ENCODE measurements around the gene KDM7A. TPM values are rescaled to one million over a fixed set of nuclear protein-coding genes. Genes with fewer than 3 reads are reported as not detected.
A peak's percentile ranks its signal among the peaks of the same experiment; 100 is the strongest.

Gene KDM7A
- total RNA-seq, 1 experiment from 2014 or later: 6.6 TPM

DNA sequence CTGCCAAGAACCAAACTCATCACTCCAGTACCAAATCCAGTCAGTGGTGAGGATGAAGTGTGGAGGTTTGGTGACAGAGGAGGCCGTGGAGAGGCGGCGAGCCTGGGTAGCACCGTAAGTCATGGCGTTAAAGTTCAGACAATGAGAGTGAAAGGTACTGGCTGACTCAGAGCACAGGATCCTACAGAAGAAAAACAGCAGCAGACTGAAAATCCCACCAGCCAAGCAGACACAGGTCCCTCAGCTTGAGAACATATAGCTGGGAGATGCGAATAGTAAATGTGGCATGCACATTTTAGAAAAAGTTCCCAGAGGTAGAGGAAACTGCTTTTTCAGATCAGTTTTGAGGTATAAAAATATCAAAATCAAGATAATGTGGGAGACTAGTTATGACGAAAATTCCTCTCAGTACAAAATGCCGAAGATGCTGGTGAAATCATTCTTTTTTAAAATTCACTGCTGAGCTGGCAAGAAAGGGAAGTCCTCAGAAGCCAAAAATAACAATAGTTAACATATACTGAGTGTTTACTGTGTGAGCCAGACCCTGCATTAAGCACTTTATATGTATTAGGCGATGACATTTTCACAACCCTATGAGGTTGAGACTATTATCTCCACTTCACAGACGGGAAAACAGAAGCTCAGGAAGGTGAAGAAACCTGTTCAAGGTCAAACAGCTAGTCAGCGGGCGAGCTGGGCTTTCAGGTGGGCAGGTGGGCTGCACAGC, 135.0 kb downstream of the KDM7A start:
- Histone ChIP-seq H4K8ac (replicated peaks; ENCODE audit: insufficient read length, low read depth, low read length) (no peak overlapping the region), H2BK5ac (ENCODE audit: insufficient read length, low read length) (no peak overlapping the region), H3K4me2 (ENCODE audit: insufficient read depth, insufficient read length, low read length) (no peak overlapping the region), H4K91ac (ENCODE audit: insufficient read length, low read depth, low read length) (no peak overlapping the region), H3K14ac (ENCODE audit: insufficient read depth, low read length) (no peak overlapping the region; the same call in 1 of the 2 replicates), H3K27me3 (ENCODE audit: insufficient read depth, low read length) (no peaks in the 10 kb centered on the region), H3K23me2 (ENCODE audit: insufficient read length, low read depth, low read length, poor library complexity, severe bottlenecking) (no peaks in the 10 kb centered on the region), H3T11ph (ENCODE audit: low read length) (no peak overlapping the region), H2BK15ac (ENCODE audit: low read depth, low read length) (no peak overlapping the region), H2AFZ (ENCODE audit: low read length) (no peak overlapping the region), H3K56ac (ENCODE audit: insufficient read length, low read depth, low read length) (no peak overlapping the region), H3K4me1 (ENCODE audit: insufficient read depth, low read length) (no peaks in the 10 kb centered on the region), H3K9me3 (ENCODE audit: control insufficient read depth, low read depth, low read length) (no peaks in the 10 kb centered on the region), H3K4ac (ENCODE audit: low read depth, low read length) (no peak overlapping the region), H3K27ac (ENCODE audit: insufficient read length, low read depth, low read length) (no peak overlapping the region), H3K18ac (ENCODE audit: insufficient read length, low read depth, low read length) (no peak overlapping the region), H2AK5ac (ENCODE audit: insufficient read length, low read length) (no peak overlapping the region), H3K9ac (ENCODE audit: extremely low read depth, insufficient read length, low read length) (no peak overlapping the region), H3K79me2 (ENCODE audit: insufficient read depth, low read length) (no peaks in the 10 kb centered on the region; the same call in 1 of the 2 replicates), H4K5ac (ENCODE audit: insufficient read length, low read depth, low read length) (no peak overlapping the region), H2BK12ac (ENCODE audit: insufficient read length, low read depth, low read length) (no peak overlapping the region), H2BK120ac (ENCODE audit: low read depth, low read length, poor library complexity, severe bottlenecking) (no peak overlapping the region), H3K79me1 (ENCODE audit: insufficient read depth, low read depth, low read length, poor library complexity, severe bottlenecking) (no peaks in the 10 kb centered on the region), H3K23ac (ENCODE audit: insufficient read length, low read depth, low read length) (no peak overlapping the region), H2BK20ac (ENCODE audit: low read depth, low read length, poor library complexity, severe bottlenecking) (no peak overlapping the region), H4K20me1 (ENCODE audit: control insufficient read depth, insufficient read depth, insufficient read length) (no peaks in the 10 kb centered on the region)
- Mint-ChIP-seq H3K27me3 (ENCODE audit: low read depth) (no peaks in the 10 kb centered on the region), H3K9me3 (no peaks in the 10 kb centered on the region), H3K4me1 (no peaks in the 10 kb centered on the region), H3K4me3 (no peak overlapping the region; a peak in 1 of 5 replicates), H3K36me3 (ENCODE audit: insufficient read depth in 1 of 3, low read depth in 3 of 3) (peaks cover 0 to 29% (median 0%) of the 10 kb centered on the region in 3 experiments; a peak in 3 of 7 replicates), H3K27ac (0 out of 7 replicates have a peak overlapping the region, but pooled peaks of 1 of the 3 experiments have one; percentile 39)
- TF ChIP-seq, protein P1, sequence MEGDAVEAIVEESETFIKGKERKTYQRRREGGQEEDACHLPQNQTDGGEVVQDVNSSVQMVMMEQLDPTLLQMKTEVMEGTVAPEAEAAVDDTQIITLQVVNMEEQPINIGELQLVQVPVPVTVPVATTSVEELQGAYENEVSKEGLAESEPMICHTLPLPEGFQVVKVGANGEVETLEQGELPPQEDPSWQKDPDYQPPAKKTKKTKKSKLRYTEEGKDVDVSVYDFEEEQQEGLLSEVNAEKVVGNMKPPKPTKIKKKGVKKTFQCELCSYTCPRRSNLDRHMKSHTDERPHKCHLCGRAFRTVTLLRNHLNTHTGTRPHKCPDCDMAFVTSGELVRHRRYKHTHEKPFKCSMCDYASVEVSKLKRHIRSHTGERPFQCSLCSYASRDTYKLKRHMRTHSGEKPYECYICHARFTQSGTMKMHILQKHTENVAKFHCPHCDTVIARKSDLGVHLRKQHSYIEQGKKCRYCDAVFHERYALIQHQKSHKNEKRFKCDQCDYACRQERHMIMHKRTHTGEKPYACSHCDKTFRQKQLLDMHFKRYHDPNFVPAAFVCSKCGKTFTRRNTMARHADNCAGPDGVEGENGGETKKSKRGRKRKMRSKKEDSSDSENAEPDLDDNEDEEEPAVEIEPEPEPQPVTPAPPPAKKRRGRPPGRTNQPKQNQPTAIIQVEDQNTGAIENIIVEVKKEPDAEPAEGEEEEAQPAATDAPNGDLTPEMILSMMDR (conservative IDR thresholded peaks at IDR 0.05): no peak
- no CpG with 5 or more reads among the region's 12 CpGs for WGBS (ENCODE audit: extremely low coverage, insufficient read length, low lambda C conversion rate)
- DNase-seq: no peak

All from H9 (cell line).